Activated T-helper 1 cell treated with Interleukin-2 at 50 U/mL for 16 hours (primary cell): Measurements from ENCODE around the gene POTEI.
"Not testable (repeated sequence)": the region's sequence is repeated elsewhere in the genome, so short reads cannot be mapped to it uniquely, and the experiment has no call there.

ENCODE experiments used
- DNase-seq: peaks from one replicate; pipeline ENCODE4 v3.0.0-alpha.2; 2020; ENCODE audit warnings: low read depth

The POTEI gene

DNA sequence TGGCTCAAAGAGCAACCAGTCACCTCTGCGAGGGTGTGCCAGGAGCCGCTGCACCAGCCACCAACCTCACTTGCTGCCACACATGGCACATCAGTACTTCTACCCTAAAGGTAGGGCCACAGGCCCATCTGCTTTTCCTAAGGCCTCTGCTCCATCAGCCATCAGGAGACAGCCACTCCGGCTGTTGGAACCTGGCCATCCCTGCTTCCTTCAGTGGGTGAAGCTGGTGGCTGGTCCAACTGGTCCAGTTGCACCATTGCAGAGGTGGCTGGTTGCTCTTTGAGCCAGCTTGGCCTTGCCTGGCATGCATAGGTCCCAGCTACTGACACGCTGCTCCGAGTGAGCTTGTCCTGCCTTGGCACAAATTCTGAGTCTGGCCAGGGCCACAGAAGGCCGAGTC, 53.7 kb downstream of the POTEI start:
- DNase-seq = not testable (repeated sequence)

DNA sequence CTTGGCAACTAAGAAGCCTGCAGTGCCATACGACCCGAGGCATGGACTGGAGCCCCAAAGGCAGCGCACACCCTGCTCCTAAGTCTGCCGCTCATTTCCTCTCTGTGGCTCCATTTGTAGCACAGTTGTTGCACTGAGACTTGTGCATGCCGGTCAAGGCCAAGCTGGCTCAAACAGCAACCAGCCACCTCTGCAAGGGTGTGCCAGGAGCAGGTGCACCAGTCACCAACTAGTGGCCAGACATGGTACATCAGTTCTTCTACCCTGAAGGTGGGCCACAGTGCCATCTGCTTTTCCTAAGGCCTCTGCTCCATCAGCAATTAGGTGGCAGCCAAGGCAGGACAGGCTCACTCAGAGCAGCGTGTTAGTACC, 54.4 kb downstream of the POTEI start:
- DNase-seq = not testable (repeated sequence)

DNA sequence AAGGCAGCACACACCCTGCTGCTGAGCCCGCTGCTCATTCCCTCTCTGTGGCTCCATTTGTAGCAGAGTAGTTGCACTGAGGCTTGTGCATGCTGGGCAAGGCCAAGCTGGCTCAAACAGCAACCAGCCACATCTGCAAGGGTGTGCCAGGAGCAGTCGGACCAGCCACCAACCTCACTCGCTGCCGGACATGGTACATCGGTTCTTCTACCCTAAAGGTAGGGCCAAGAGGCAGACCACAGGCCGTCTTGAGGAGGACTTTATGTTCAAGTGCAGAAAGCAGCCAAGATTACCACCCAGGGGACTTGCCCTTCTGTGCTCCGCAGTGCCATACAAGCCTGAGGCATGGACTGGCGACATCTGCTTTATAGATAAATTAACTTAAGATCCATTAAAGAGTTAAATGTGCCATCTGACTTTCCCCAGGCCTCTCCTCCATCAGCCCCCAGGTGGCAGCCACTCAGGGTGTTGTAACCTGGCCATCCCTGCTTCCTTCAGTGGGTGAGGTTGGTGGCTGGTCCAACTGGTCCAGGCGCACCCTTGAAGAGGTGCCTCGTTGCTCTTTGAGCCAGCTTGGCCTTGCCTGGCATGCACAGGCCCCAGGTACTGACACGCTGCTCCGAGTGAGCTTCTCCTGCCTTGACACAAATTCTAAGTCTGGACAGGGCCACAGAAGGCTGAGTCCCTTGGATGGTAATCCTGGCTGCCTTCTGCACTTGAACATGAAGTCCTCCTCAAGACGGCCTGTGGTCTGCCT, 55.0 kb downstream of the POTEI start:
- not testable (repeated sequence) for DNase-seq

DNA sequence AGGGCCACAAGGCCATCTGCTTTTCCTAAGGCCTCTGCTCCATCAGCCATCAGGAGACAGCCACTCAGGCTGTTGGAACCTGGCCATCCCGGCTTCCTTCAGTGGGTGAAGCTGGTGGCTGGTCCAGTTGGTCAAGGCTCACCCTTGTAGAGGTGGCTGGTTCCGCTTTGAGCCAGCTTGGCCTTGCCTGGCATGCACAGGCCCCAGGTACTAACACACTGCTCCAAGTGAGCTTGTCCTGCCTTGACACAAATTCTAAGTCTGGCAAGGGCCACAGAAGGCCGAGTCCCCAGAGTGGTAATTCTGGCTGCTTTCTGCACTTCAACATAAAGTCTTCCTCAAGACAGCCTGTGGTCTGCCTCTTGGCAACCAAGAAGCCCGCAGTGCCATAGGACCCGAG, 56.2 kb downstream of the POTEI start:
- DNase-seq = not testable (repeated sequence)

DNA sequence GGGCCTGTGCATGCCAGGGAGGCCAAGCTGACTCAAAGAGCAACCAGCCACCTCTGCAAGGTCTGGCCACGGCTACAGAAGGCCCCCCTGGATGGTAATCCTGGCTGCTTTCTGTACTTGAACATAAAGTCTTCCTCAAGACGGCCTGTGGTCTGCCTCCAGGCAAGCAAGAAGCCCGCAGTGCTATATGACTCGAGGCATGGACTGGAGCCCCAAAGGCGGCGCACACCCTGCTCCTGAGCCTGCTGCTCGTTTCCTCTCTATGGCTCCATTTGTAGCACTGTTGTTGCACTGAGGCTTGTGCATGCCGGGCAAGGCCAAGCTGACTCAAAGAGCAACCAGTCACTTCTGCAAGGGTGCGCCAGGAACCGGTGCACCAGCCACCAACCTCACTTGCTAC, 57.3 kb downstream of the POTEI start:
- not testable (repeated sequence) for DNase-seq

DNA sequence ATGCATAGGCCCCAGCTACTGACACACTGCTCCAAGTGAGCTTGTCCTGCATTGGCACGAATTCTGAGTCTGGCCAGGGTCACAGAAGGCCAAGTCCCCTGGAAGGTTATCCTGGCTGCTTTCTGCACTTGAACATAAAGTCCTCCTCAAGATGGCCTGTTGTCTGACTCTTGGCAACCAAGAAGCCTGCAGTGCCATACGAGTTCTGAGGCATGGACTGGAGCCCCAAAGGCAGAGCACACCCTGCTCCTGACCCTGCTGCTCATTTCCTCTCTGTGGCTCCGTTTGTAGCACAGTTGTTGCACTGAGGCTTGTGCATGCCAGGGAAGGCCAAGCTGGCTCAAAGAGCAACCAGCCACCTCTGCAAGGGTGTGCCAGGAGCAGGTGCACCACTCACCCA, 57.9 kb downstream of the POTEI start:
- not testable (repeated sequence) for DNase-seq

DNA sequence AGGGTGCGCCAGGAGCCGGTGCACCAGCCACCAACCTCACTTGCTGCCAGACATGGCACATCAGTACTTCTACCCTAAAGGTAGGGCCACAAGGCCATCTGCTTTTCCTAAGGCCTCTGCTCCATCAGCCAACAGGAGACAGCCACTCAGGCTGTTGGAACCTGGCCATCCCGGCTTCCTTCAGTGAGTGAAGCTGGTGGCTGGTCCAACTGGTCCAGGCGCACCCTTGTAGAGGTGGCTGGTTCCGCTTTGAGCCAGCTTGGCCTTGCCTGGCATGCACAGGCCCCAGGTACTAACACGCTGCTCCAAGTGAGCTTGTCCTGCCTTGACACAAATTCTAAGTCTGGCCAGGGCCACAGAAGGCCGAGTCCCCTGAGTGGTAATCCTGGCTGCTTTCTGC, 58.8 kb downstream of the POTEI start:
- not testable (repeated sequence) for DNase-seq

DNA sequence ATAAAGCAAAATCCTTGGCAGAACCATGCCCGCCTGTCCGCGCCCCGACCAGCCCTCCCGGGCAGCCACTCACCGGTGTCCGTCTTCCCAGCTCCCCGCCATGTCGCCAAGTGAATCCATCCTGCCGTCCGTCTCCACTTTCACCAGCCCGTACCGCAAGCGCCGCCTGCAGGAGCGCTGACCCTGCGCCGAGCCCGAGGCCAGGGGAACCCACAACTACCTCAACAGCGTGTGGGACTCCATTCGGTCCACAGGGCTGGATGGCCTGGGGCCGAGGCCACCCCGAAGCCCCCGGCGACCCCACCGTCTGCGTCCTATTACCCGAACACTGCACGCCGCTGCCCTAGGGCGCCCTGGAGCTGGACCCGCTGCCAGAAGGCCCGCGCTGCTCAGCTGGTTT, 81.5 kb downstream of the POTEI start:
- not testable (repeated sequence) for DNase-seq

DNA sequence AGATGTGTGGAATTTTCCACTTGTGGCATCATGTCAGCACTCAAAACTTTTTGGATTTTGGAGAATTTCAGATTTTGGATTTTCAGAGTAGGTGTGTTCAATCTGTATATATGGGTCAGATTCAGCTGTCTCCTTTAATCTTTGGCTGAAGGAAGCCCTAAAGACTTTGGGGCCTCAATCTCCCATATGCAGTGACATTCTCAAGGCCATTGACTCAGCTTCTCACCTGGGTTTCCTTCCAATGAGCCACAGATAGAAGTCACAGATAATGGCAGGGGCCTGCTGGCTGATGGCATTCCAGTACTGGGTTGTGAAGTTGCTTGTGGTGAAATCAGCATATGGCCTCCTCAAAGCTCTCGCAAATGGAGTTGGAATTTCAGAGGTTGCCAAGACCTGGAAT, 90.3 kb downstream of the POTEI start:
- not testable (repeated sequence) for DNase-seq

DNA sequence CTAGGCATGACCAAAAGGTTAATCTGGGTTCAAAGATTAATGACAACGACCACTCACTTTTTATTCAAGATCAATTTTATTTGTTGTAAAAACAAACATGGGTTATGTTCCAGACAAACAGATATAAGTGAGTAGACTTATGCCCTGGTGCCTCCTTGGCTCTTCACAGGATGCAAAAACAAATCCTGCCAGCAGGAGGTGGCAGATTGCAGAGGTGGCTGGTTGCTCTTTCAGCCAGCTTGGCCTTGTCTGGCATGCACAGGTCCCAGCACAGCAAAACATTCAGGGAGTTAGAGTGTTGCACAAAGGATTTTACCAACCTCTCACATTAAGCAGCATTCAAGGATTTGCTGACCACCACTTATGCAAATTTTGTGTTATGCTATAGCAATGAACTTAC, 92.4 kb downstream of the POTEI start:
- not testable (repeated sequence) for DNase-seq
